Stimulated activated naive CD8-positive, alpha-beta T cell treated with anti-CD3 and anti-CD28 coated beads, Interleukin-15, Interleukin-2, amounts not matched to agents 100 ng/mL and 50 ng/mL, for 24 hours (primary cell): ENCODE data around the gene KCNIP1.

Experiments
- H3K27ac Mint-ChIP-seq: one replicate; pipeline ENCODE4 v1.8.0; 2021; ENCODE audit warnings: mild to moderate bottlenecking, mixed read lengths
- H3K27me3 Mint-ChIP-seq: one replicate; pipeline ENCODE4 v1.8.0; 2021; ENCODE audit warnings: mixed read lengths
- H3K36me3 Mint-ChIP-seq: one replicate; pipeline ENCODE4 v1.8.0; 2021; ENCODE audit warnings: low read depth, mixed read lengths
- H3K4me1 Mint-ChIP-seq: one replicate; pipeline ENCODE4 v1.8.0; 2021; ENCODE audit warnings: low read depth, mixed read lengths
- H3K4me3 Mint-ChIP-seq: one replicate; pipeline ENCODE4 v1.8.0; 2021; ENCODE audit warnings: mild to moderate bottlenecking, mixed read lengths
- H3K9me3 Mint-ChIP-seq: one replicate; pipeline ENCODE4 v1.8.0; 2021; ENCODE audit warnings: mixed read lengths

KCNIP1 gene

DNA sequence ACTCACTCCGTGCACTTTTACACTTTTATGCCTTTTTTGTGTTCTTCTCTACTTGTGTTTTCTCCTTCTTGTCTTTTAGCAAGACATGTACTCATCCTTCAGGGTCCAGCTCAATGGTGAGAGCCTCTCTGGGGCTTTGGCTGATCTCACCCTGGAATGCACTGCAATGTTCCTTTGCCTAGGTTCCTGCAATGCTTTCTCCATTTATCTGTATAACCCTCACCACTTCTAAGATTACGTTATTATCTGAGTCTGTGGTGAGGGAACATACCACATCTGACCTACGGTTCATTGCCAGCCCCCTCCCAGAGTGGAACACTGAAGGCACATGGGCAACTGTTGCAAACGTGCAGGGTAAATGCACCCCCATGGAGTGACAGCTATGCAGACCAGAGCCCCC, 47.3 kb downstream of the KCNIP1 start:
- no peak overlapping the region for H3K27ac Mint-ChIP-seq
- no peak overlapping the region for H3K4me3 Mint-ChIP-seq
- H3K36me3 Mint-ChIP-seq, result no peaks in the 10 kb centered on the region
- peaks cover 21% of the 10 kb centered on the region for H3K27me3 Mint-ChIP-seq
- H3K4me1 Mint-ChIP-seq, result no peaks in the 10 kb centered on the region
- no peaks in the 10 kb centered on the region for H3K9me3 Mint-ChIP-seq

DNA sequence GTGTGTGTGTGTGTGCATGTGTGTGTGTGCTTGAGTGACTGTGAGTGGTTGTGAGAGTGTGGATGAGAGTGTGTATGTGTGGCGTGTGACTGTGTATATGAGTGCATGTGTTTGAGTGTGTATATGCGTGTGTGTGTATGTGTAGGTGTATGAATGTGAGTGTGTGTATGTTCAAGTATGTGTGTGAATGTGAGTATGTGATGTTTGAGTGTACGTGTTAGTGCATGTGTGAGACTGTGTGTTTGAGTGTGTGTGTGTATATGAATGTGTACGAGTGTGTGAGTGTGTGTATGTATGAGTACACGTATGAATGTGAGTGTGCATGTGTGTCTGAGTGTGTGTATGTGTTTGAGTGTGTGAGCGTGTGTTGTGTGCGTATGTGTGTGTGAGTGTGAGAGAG, 47.8 kb downstream of the KCNIP1 start:
- Mint-ChIP-seq H3K4me3 (no peak overlapping the region), H3K4me1 (no peaks in the 10 kb centered on the region), H3K36me3 (no peaks in the 10 kb centered on the region), H3K9me3 (no peaks in the 10 kb centered on the region), H3K27ac (no peak overlapping the region), H3K27me3 (peaks cover 21% of the 10 kb centered on the region)

DNA sequence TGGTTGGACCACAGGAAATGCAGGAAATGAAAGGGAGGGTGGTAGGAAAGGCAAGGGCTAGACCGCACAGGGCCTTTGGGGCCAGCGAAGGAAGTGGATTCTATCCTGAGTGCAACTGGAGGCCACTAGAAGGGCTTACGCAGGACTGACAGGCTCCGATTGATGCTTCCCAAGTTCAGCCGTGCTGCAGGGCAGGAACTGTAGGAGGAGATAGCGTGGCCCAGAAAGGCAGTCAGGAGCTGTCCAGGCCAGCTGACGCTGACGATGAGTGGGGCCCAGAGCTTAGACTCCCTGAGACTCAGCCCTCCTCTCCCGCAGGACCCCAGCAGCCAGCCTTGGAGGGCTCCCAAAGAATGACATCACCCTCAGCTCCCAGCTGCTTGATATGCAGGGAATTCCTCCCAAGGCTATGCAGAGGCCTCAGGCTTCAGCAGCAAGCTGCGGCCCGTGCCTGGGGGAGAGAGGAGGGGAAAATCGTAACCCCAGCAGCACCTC, 48.8 kb downstream of the KCNIP1 start:
- Mint-ChIP-seq H3K36me3 (no peaks in the 10 kb centered on the region), H3K4me3 (no peak overlapping the region), H3K27me3 (peaks cover 11% of the 10 kb centered on the region), H3K9me3 (no peaks in the 10 kb centered on the region), H3K27ac (no peak overlapping the region), H3K4me1 (no peaks in the 10 kb centered on the region)

DNA sequence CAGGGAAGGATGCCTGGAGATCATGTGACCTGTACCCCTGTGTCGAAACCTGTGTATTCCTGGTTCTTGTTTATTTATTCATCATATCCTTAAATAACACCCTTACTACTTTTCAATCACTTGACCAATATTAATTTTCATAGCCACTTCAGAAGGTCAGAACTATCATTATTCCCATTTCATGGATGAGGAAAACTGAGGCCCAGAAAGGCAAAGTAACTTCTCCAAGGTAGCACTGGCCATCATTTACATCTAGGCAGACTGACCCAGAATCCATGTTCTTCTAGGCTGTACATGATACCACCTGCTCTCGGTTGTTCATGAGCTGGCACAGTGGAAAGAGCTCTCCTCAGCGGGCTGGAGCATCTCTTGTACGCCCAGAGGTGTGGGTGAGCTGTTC, 49.4 kb downstream of the KCNIP1 start:
- Mint-ChIP-seq H3K4me3 (no peak overlapping the region), H3K27me3 (peaks cover 9% of the 10 kb centered on the region), H3K36me3 (no peaks in the 10 kb centered on the region), H3K9me3 (no peaks in the 10 kb centered on the region), H3K27ac (no peak overlapping the region), H3K4me1 (no peaks in the 10 kb centered on the region)

DNA sequence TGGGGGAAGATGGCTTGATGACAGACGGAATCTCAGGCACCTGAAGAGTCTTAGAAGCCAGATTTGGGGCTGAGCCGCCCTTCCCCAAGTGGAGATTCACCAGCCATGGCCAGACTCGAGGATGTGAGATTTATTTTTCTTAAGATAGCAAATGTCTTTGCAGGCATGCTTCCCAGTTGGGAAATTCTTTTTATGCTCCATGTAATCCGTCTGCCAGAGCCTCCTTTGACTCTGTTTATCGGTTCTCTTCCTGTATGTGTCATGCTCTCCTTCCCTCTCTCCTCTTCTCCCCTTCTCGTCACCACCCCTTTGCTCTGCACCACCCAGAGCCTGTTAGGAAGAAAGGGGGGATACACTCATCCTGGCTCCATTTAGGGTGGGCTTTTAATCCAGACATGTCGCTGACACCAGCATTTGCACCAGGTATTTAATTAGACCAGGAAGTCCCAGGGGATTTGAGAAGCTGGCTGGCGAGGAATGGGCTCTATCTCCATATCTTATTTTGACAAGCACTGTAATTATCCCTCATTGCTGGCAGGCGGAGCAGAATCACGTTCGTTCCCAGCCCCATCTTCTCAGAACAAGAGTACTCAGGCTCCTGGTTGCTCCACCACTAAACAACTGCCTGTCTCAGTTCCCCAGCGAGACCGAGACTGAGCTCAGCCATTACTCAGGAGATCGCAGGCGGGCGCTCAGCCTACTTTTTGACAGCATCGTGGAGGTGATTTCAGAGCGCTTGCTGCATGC, 50.9 kb downstream of the KCNIP1 start:
- no peaks in the 10 kb centered on the region for H3K4me1 Mint-ChIP-seq
- H3K36me3 Mint-ChIP-seq, result no peaks in the 10 kb centered on the region
- no peak overlapping the region for H3K27ac Mint-ChIP-seq
- H3K9me3 Mint-ChIP-seq, result no peaks in the 10 kb centered on the region
- H3K4me3 Mint-ChIP-seq, result no peak overlapping the region
- peaks cover 10% of the 10 kb centered on the region for H3K27me3 Mint-ChIP-seq

DNA sequence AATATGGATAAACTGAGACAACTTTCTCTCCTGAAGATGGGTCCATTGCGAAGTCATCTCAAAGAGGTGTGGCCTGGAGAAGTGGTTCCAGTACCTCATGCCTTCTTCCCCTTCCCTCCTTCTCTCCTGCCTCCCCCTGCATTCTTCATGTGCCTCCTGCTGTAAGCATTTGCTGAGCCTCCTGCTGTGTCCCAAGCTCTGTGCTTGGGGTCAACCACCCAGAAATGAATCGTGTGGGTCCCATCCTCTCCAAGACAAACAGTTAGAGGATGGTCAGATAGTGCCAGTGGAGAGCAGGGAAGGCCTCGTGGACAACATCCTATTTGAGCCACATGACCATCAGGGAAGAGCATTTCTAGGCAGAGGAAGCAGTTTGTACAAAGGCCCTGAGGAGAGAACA, 53.5 kb downstream of the KCNIP1 start:
- H3K9me3 Mint-ChIP-seq, result no peaks in the 10 kb centered on the region
- no peak overlapping the region for H3K4me3 Mint-ChIP-seq
- H3K4me1 Mint-ChIP-seq, result peaks cover 6% of the 10 kb centered on the region
- peaks cover 25% of the 10 kb centered on the region for H3K27me3 Mint-ChIP-seq
- H3K27ac Mint-ChIP-seq, result peak overlapping the region; percentile 3
- H3K36me3 Mint-ChIP-seq, result no peaks in the 10 kb centered on the region

DNA sequence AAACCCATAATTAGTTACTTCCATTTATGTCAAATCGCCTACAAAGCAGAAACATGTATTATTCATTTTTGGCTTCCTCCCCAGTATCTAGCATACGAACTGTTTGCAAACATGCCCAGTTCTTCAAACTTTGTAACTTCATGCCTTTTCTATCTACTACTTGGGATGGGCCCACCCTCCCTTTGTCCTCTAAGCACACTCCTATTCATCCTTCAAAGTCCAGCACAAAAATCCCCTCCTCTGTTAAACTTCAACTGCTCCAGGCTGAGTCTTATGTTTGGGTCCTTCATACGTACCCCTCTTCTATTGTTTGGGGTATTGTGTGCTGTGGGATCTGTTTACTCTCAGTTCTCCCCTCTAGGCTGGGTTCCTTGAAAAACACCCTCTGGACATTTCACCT, 55.5 kb downstream of the KCNIP1 start:
- Mint-ChIP-seq H3K27ac (no peak overlapping the region), H3K4me3 (no peak overlapping the region), H3K9me3 (no peaks in the 10 kb centered on the region), H3K36me3 (no peaks in the 10 kb centered on the region), H3K27me3 (peaks cover 23% of the 10 kb centered on the region), H3K4me1 (peaks cover 6% of the 10 kb centered on the region)

DNA sequence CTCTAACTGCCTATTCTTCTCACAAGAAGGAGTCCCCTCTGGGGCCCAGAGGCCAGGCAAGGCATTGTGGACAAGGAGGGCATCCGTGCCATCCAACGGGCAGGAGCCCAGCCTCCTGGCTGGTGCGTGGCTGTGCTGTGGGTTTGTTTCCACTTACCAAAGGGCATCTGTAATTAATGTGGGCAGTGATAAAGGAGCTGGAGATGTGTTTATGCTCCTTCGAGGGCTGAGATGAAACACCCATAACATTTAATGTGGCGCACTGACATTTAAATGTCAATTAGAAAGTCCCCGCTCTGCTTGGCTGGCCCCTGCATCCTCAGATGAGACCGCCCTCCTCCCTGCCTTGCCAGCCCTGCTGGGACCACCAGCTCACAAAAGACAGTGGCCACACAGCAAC, 57.1 kb downstream of the KCNIP1 start:
- no peak overlapping the region for H3K4me3 Mint-ChIP-seq
- peaks cover 6% of the 10 kb centered on the region for H3K4me1 Mint-ChIP-seq
- H3K27ac Mint-ChIP-seq, result no peak overlapping the region
- H3K27me3 Mint-ChIP-seq, result peaks cover 27% of the 10 kb centered on the region
- H3K36me3 Mint-ChIP-seq, result no peaks in the 10 kb centered on the region
- H3K9me3 Mint-ChIP-seq, result no peaks in the 10 kb centered on the region

DNA sequence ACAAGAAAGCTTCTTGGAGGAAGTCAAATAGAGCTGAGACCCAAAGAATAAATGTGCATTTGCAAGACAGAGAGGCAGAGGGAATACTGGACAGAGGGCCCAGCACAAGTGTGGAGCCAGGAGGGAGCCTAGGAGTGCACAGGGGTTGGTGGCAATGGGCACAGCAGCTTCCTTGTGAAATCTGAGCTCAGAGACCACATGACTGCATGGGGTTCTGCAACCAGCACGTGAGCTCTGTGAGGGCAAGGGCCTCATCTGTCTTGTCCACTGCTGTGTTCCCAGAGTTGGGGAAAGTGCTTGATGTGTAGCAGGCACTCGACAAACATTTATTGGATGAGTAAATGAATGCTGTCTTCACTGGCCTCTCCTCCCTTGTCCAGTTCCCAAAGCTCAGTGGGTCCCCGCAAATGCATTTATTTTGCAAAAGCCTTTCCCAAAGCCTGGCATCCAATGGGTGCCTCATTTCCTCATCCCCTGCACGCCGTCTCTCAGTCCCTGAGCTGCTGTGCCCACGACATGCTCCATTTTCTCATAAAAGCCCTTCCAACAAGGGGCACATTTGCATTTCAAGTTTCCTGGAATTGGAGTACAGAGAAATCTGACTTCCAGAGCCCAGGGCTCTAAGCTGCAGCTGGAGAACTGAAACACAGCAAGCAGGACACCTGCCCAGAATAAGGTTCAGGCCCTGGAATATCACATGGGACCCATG, 58.5 kb downstream of the KCNIP1 start:
- H3K27ac Mint-ChIP-seq, result no peak overlapping the region
- no peak overlapping the region for H3K4me3 Mint-ChIP-seq
- H3K4me1 Mint-ChIP-seq, result peaks cover 6% of the 10 kb centered on the region
- H3K9me3 Mint-ChIP-seq, result no peaks in the 10 kb centered on the region
- no peaks in the 10 kb centered on the region for H3K36me3 Mint-ChIP-seq
- peaks cover 35% of the 10 kb centered on the region for H3K27me3 Mint-ChIP-seq

DNA sequence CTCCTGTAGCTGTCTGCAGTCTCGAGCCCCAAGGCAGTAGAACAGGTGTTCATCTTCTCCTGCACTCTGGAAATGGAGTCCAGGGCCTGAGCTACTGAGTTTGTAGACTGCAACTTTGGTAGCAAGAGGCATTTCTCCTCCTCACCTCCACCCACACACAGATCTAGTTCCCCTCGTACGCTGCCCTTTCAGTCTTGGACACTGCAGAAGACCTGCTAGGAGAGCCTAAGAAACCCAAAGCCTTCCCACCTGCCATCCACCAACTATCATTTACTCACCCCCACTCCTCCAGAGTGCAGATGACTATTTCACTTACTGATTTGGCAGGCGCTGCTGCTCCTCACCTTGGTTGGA, 59.0 kb downstream of the KCNIP1 start:
- Mint-ChIP-seq H3K9me3 (no peaks in the 10 kb centered on the region), H3K4me3 (no peak overlapping the region), H3K27me3 (peaks cover 39% of the 10 kb centered on the region), H3K36me3 (no peaks in the 10 kb centered on the region), H3K4me1 (peaks cover 6% of the 10 kb centered on the region), H3K27ac (no peak overlapping the region)

DNA sequence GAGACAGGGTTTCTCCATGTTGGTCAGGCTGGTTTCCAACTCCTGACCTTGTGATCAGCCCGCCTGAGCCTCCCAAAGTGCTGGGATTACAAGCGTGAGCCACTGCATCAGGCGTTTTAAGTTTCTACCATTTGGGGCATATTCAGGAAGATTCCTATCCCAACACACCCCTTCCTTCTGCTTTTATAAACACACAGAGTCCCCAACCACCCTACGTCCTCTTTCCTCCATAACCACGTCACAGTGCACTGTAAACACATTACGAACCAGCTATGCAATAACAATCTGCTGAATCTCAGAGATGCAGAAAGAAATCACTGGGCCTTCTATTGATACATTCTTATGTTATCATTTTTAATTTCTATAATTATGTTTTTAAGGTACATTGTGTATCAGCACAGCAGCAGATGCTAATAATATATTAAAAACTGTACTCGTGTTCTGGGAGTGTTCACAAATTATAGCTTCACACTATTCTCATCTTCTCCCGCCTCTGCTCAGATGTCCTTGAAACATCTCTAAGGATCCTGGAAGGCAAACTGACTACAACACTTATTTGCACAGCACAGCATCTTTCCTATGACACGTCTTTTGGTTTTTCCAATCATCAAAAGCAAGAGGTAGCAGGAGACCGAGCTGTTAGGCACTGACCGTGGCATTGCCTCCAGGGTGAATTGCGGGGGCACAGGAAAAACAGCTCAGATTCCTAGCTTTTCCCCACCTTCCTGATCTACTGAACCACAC, 60.2 kb downstream of the KCNIP1 start:
- H3K4me3 Mint-ChIP-seq, result no peak overlapping the region
- no peak overlapping the region for H3K27ac Mint-ChIP-seq
- H3K4me1 Mint-ChIP-seq, result peaks cover 6% of the 10 kb centered on the region
- no peaks in the 10 kb centered on the region for H3K36me3 Mint-ChIP-seq
- no peaks in the 10 kb centered on the region for H3K9me3 Mint-ChIP-seq
- peaks cover 39% of the 10 kb centered on the region for H3K27me3 Mint-ChIP-seq

DNA sequence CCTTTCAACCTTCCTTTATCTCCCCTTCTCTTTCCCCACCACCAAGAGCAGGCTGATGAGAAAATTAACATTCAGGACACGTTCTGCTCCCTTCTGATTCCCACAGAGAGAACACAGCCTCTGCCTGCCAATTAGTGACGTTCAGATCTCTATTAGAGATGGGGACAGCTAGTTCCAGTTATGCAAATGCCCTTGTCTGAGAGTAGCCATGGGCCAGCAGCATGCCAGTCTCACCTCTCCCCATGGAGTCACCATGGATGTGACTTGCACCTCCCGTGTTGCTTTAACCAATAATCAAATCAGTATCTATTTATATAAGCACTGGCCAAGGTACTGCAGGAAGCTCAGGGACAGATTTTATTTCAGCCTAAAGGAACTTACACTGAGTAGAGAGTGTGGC, 61.3 kb downstream of the KCNIP1 start:
- peaks cover 43% of the 10 kb centered on the region for H3K27me3 Mint-ChIP-seq
- peaks cover 6% of the 10 kb centered on the region for H3K4me1 Mint-ChIP-seq
- H3K36me3 Mint-ChIP-seq, result no peaks in the 10 kb centered on the region

DNA sequence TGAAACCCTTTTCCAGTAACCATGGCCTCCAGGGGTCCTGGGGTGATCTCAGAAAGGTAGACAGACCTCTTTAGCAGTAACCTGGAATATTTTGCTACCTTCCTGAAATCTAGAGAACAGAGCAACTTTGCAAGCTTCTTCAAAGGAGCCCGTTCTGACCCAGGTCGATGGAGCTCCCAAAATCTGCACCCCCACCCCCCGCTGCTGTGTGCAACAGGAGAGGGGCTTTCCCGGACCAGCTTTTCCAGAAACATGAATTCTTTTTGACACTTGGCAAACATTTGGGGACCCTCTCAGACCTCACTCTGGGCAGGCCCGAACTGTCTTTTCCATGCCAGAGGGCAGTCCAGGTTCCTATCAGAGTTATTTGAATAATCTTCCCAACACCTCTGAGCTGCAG, 65.3 kb downstream of the KCNIP1 start:
- Mint-ChIP-seq H3K4me3 (no peak overlapping the region), H3K27ac (no peak overlapping the region), H3K4me1 (peaks cover 20% of the 10 kb centered on the region), H3K36me3 (no peaks in the 10 kb centered on the region), H3K27me3 (peaks cover 61% of the 10 kb centered on the region), H3K9me3 (no peaks in the 10 kb centered on the region)

More for the DNA sequence above, 61.3 kb downstream of the KCNIP1 start:
- no peak overlapping the region for H3K27ac Mint-ChIP-seq
- H3K4me3 Mint-ChIP-seq, result no peak overlapping the region
- H3K9me3 Mint-ChIP-seq, result no peaks in the 10 kb centered on the region

DNA sequence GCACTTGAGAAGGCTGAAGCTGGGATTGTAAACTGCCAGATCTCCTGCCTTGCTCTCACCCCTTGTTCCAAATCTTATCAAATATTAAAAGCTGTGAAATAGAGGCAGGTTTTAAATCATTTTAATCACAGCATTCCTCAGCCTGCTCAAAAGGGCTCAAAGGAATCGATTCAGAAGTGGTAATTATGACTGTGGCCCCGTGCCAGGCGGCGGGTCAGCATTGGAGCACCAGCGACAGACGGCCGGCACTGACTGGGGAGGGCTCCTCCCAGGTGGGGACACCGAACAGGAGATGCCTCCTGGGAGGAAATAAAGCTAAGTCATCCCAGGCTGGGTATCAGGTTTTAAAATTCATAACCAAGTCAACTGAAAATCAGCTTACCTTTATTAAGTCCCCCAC, 66.7 kb downstream of the KCNIP1 start:
- H3K27ac Mint-ChIP-seq, result no peak overlapping the region
- peaks cover 20% of the 10 kb centered on the region for H3K4me1 Mint-ChIP-seq
- H3K9me3 Mint-ChIP-seq, result peaks cover under 1% of the 10 kb centered on the region
- peaks cover 65% of the 10 kb centered on the region for H3K27me3 Mint-ChIP-seq
- H3K4me3 Mint-ChIP-seq, result no peak overlapping the region
- no peaks in the 10 kb centered on the region for H3K36me3 Mint-ChIP-seq

DNA sequence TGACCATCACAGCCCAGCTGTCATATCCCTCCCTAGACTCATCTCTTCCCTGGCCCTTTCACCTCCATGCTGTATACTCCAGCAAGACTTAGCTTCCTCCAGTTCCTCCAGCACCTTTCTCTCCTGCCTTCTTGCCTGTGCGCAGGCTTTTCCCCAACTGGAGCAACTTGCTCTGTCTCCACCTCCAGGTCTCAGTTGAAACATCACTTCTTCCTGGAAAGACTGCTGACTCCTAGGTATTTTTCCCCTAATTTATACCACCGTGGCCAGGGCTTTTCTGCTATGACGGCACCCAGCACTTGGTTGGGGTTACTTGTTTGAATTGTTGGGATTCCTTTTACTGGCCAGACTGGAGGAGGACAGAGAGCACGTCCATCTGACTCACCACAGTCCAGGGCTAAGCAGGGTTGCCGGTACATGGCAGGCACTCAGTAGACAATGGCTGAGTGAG, 67.5 kb downstream of the KCNIP1 start:
- no peak overlapping the region for H3K4me3 Mint-ChIP-seq
- H3K36me3 Mint-ChIP-seq, result no peaks in the 10 kb centered on the region
- peaks cover 20% of the 10 kb centered on the region for H3K4me1 Mint-ChIP-seq
- peaks cover 65% of the 10 kb centered on the region for H3K27me3 Mint-ChIP-seq
- H3K27ac Mint-ChIP-seq, result no peak overlapping the region
- peaks cover 4% of the 10 kb centered on the region for H3K9me3 Mint-ChIP-seq
